ENCODE measurements around the gene CLINT1. TPM values are rescaled to one million over a fixed set of nuclear protein-coding genes. Genes with fewer than 3 reads are reported as not detected.

CLINT1 gene
- total and polyA plus RNA-seq, 4 donors = 39.7 to 171 (median 66.2) TPM

GRCh38 chr5:157816682-157817386, 42.1 kb downstream of the CLINT1 start:
- WGBS, 2 donors = 53 to 60% methylated on average over 1 of the region's 1 CpG
- no peaks in the 10 kb centered on the region for H3K27me3 ChIP-seq (ENCODE audit: control insufficient read depth in 3 of 3, insufficient read depth in 3 of 3, low read length in 2 of 3)
- DNase-seq (peak in 2 of 3 donors; percentile 45 to 54), ATAC-seq (ENCODE audit: insufficient read depth, low FRiP score) (no peak)
- peak; percentile 28 for TF ChIP-seq CTCF (IDR thresholded peaks at IDR 0.05; ENCODE audit: control extremely low read depth, extremely low read depth)
- H3K9ac ChIP-seq (ENCODE audit: insufficient read depth in 1 of 2, low read length in 2 of 2) = no peak overlapping the region
- peaks cover 0 to 18% (median 11%) of the 10 kb centered on the region in 4 donors for H3K36me3 ChIP-seq (ENCODE audit: control insufficient read depth in 4 of 4, insufficient read depth in 4 of 4, low read length in 4 of 4)
- no peak overlapping the region for H3K27ac ChIP-seq (ENCODE audit: low read depth in 1 of 2, low read length in 1 of 2)
- H3K4me3 ChIP-seq = no peak overlapping the region
- peaks cover 2 to 26% (median 4%) of the 10 kb centered on the region in 5 donors for H3K4me1 ChIP-seq (ENCODE audit: control insufficient read depth in 5 of 5, insufficient read depth in 5 of 5, low read length in 5 of 5)
- H3K9me3 ChIP-seq (ENCODE audit: control insufficient read depth in 4 of 4, insufficient read depth in 3 of 4, low read length in 3 of 4) = no peaks in the 10 kb centered on the region

DNA sequence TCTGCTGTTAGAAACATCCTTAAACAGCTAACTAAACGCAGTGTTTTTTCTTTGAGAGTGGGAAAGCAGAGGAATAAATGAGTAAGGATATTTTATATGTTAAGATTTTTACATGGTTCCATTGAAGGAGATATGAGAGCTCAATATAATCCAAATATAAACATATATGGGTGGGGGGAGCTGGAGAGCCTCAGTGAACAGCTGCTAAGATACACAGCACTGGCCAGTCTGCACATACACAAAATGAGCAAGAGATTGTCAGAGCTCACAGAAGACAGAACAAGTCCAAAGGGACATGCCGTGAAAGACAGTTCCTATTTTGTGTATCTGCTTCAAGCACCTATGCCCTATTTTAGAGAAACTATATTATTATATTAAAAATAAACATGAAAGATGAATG, 46.9 kb downstream of the CLINT1 start:
- WGBS, 2 donors = 82 to 88% methylated on average over 2 of the region's 2 CpGs
- peaks cover 6 to 33% (median 16%) of the 10 kb centered on the region in 4 donors for H3K36me3 ChIP-seq (ENCODE audit: control insufficient read depth in 4 of 4, insufficient read depth in 4 of 4, low read length in 4 of 4)

GRCh38 chr5:157808043-157808442, 50.9 kb downstream of the CLINT1 start:
- 93 to 94% methylated on average over 2 of the region's 2 CpGs for WGBS, 2 donors
- no peaks in the 10 kb centered on the region for H3K9me3 ChIP-seq (ENCODE audit: control insufficient read depth in 4 of 4, insufficient read depth in 3 of 4, low read length in 3 of 4)
- ATAC-seq (ENCODE audit: insufficient read depth, low FRiP score) (no peak), DNase-seq (no peak)
- TF ChIP-seq CTCF (IDR thresholded peaks at IDR 0.05; ENCODE audit: control extremely low read depth, extremely low read depth) = no peak
- H3K27me3 ChIP-seq (ENCODE audit: control insufficient read depth in 3 of 3, insufficient read depth in 3 of 3, low read length in 2 of 3) = no peaks in the 10 kb centered on the region
- H3K4me3 ChIP-seq = no peak overlapping the region
- no peak overlapping the region for H3K9ac ChIP-seq (ENCODE audit: insufficient read depth in 1 of 2, low read length in 2 of 2)
- H3K4me1 ChIP-seq (ENCODE audit: control insufficient read depth in 5 of 5, insufficient read depth in 5 of 5, low read length in 5 of 5) = peaks cover 0 to 3% (median 0%) of the 10 kb centered on the region in 5 donors
- H3K27ac ChIP-seq (ENCODE audit: low read depth in 1 of 2, low read length in 1 of 2) = no peak overlapping the region
- H3K36me3 ChIP-seq (ENCODE audit: control insufficient read depth in 4 of 4, insufficient read depth in 4 of 4, low read length in 4 of 4) = peaks cover 6 to 30% (median 21%) of the 10 kb centered on the region in 4 donors

More for the DNA sequence above, 46.9 kb downstream of the CLINT1 start:
- Histone ChIP-seq H3K27ac (ENCODE audit: low read depth in 1 of 2, low read length in 1 of 2) (no peak overlapping the region), H3K9ac (ENCODE audit: insufficient read depth in 1 of 2, low read length in 2 of 2) (no peak overlapping the region), H3K27me3 (ENCODE audit: control insufficient read depth in 3 of 3, insufficient read depth in 3 of 3, low read length in 2 of 3) (no peaks in the 10 kb centered on the region), H3K4me3 (no peak overlapping the region), H3K9me3 (ENCODE audit: control insufficient read depth in 4 of 4, insufficient read depth in 3 of 4, low read length in 3 of 4) (no peaks in the 10 kb centered on the region), H3K4me1 (ENCODE audit: control insufficient read depth in 5 of 5, insufficient read depth in 5 of 5, low read length in 5 of 5) (peaks cover 0 to 3% (median 0%) of the 10 kb centered on the region in 5 donors)
- DNase-seq (no peak), ATAC-seq (ENCODE audit: insufficient read depth, low FRiP score) (no peak)
- TF ChIP-seq CTCF (IDR thresholded peaks at IDR 0.05; ENCODE audit: control extremely low read depth, extremely low read depth) = no peak
